Measurements from ENCODE around the gene KRTAP10-6. TPM values are rescaled to one million over a fixed set of nuclear protein-coding genes. Genes with fewer than 3 reads are reported as not detected.
"Not testable (repeated sequence)": the region's sequence is repeated elsewhere in the genome, so short reads cannot be mapped to it uniquely, and the experiment has no call there.

The KRTAP10-6 gene
- polyA plus RNA-seq, 2 of the 4 experiments (the other 2 are of a cell fraction), result not detected

- DNase-seq (ENCODE audit: low read depth in 1 of 2, low spot score in 1 of 2) (no peak), FAIRE-seq (no peak), ATAC-seq (no peak)
- WGBS (ENCODE audit: missing lambda C conversion rate), result 86% methylated on average over 14 of the region's 20 CpGs
- CTCF ChIA-PET, result interaction anchor here (0.8 kb wide), 1 partner anchor 9 kb away, joined by 3 read pairs; no protein-coding TSS in a partner anchor
- no peak overlapping the region for H3K4me3 ChIP-seq
- TF ChIP-seq NFE2L2 (conservative IDR thresholded peaks at IDR 0.05; ENCODE audit: low read length), result no peak
- TF ChIP-seq HES2 (IDR thresholded peaks at IDR 0.05), result no peak
- no peak for TF ChIP-seq HOXB5 (CRISPR knock-in tag; IDR thresholded peaks at IDR 0.05)
- no peak for TF ChIP-seq BHLHE40 (IDR thresholded peaks at IDR 0.05; ENCODE audit: low read depth, low read length)
- TF ChIP-seq TFCP2L1 (CRISPR knock-in tag; IDR thresholded peaks at IDR 0.05), result no peak
- no peak for TF ChIP-seq FOXS1 (CRISPR knock-in tag; IDR thresholded peaks at IDR 0.05)
- TF ChIP-seq ATOH8 (CRISPR knock-in tag; IDR thresholded peaks at IDR 0.05; ENCODE audit: low read depth), result no peak
- no peak for TF ChIP-seq ELK1 (IDR thresholded peaks at IDR 0.05; ENCODE audit: low read depth, low read length)
- TF ChIP-seq ZNF302 (CRISPR knock-in tag; IDR thresholded peaks at IDR 0.05), result no peak
- TF ChIP-seq POLR2A (IDR thresholded peaks at IDR 0.05; ENCODE audit: low read length), result no peak
- no peak for TF ChIP-seq EP300 (IDR thresholded peaks at IDR 0.05)
- H3K4me2 ChIP-seq, result no peak overlapping the region
- POLR2A ChIA-PET, result no interaction called here
- no peak overlapping the region for H3K27ac ChIP-seq
- no peaks in the 10 kb centered on the region for H3K9me3 ChIP-seq
- no peaks in the 10 kb centered on the region for H3K4me1 ChIP-seq
Measured at GRCh38 chr21:44593598-44594405, 1.5 kb upstream of the KRTAP10-6 start.

- FAIRE-seq; H3K27ac ChIP-seq; DNase-seq (ENCODE audit: low read depth in 1 of 2, low spot score in 1 of 2); H3K9me3 ChIP-seq; H3K4me2 ChIP-seq; H3K4me1 ChIP-seq; CTCF ChIA-PET; POLR2A ChIA-PET; H3K4me3 ChIP-seq; ATAC-seq: not testable (repeated sequence)
- 20% methylated on average over 1 of the region's 4 CpGs for WGBS (ENCODE audit: missing lambda C conversion rate)
Measured at GRCh38 chr21:44591801-44592130, 539 bp downstream of the KRTAP10-6 start.

- H3K27ac ChIP-seq; DNase-seq (ENCODE audit: low read depth in 1 of 2, low spot score in 1 of 2); H3K9me3 ChIP-seq; H3K4me3 ChIP-seq; POLR2A ChIA-PET; FAIRE-seq; H3K4me2 ChIP-seq; CTCF ChIA-PET; H3K4me1 ChIP-seq: not testable (repeated sequence)
- WGBS (ENCODE audit: missing lambda C conversion rate), result 74% methylated on average over 13 of the region's 19 CpGs
- ATAC-seq, result peak in 1 of 2 experiments; percentile 42; a peak in 2 of 6 replicates
Measured at GRCh38 chr21:44590897-44591800, 1.2 kb downstream of the KRTAP10-6 start.

GRCh38 chr21:44590311-44590721, 2.0 kb downstream of the KRTAP10-6 start:
- CTCF ChIA-PET, result no interaction called here
- no peak for FAIRE-seq

More at GRCh38 chr21:44590311-44590721, 2.0 kb downstream of the KRTAP10-6 start:
- Histone ChIP-seq H3K4me3 (no peak overlapping the region), H3K9me3 (no peaks in the 10 kb centered on the region), H3K4me2 (no peak overlapping the region), H3K4me1 (no peaks in the 10 kb centered on the region), H3K27ac (no peak overlapping the region)
- WGBS (ENCODE audit: missing lambda C conversion rate), result 63% methylated on average over 5 of the region's 10 CpGs
- ATAC-seq (no peak), DNase-seq (ENCODE audit: low read depth in 1 of 2, low spot score in 1 of 2) (no peak)
- POLR2A ChIA-PET, result no interaction called here
- TF ChIP-seq SMC3 (IDR thresholded peaks at IDR 0.05), result no peak
- TF ChIP-seq POLR2A (IDR thresholded peaks at IDR 0.05; ENCODE audit: low read length), result no peak
- TF ChIP-seq RAD21 (conservative IDR thresholded peaks at IDR 0.05 in 1 of 2, IDR thresholded peaks at IDR 0.05 in 1 of 2), result no peak
- no peak for TF ChIP-seq CTCF (IDR thresholded peaks at IDR 0.05)
- no peak for TF ChIP-seq E2F6 (IDR thresholded peaks at IDR 0.05; ENCODE audit: borderline replicate concordance, low read depth)
- TF ChIP-seq PBX3 (IDR thresholded peaks at IDR 0.05), result no peak
- TF ChIP-seq MAFK (IDR thresholded peaks at IDR 0.05; ENCODE audit: partially characterized antibody), result no peak
- TF ChIP-seq FOXS1 (CRISPR knock-in tag; IDR thresholded peaks at IDR 0.05), result no peak
- no peak for TF ChIP-seq HEYL (CRISPR knock-in tag; IDR thresholded peaks at IDR 0.05)
- TF ChIP-seq JUNB (IDR thresholded peaks at IDR 0.05), result no peak
- TF ChIP-seq CHD4 (IDR thresholded peaks at IDR 0.05; ENCODE audit: borderline replicate concordance), result no peak
- TF ChIP-seq CBX2 (IDR thresholded peaks at IDR 0.05; ENCODE audit: borderline replicate concordance, low read depth), result no peak
- no peak for TF ChIP-seq FOSL2 (IDR thresholded peaks at IDR 0.05)
- no peak for TF ChIP-seq FOSL2 (CRISPR knock-in tag; IDR thresholded peaks at IDR 0.05)
- no peak for TF ChIP-seq HOXA7 (CRISPR knock-in tag; IDR thresholded peaks at IDR 0.05)
